Measurements from ENCODE around the gene DSG2. TPM values are rescaled to one million over a fixed set of nuclear protein-coding genes. Genes with fewer than 3 reads are reported as not detected.

The DSG2 gene
- total RNA-seq, 1 donor from 2014 or later = 34.2 TPM

DNA sequence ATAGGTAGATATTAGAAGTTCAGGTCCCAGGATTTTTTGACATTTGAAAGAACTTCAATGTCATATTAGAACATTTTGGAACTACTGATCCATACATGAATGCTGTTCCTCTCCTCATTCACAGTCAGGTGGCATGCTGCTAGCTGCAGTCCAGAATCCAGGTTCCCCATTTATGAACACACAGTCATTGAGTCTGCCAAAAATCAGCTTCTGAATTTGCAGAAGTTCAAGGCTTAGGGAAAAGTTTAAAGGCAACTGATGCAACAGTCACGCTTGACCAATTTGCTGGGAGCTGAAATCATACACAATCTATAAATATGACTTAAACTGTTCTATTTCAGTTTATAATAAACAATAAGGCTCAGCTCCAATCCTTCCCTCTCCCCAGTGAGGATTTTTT lies 76.4 kb downstream of the DSG2 start:
- DNase-seq (no peak), ATAC-seq (peak; percentile 52)
- Histone ChIP-seq H3K9me3 (no peaks in the 10 kb centered on the region), H3K27ac (no peak overlapping the region), H3K36me3 (no peaks in the 10 kb centered on the region), H3K4me1 (no peaks in the 10 kb centered on the region), H3K4me3 (no peak overlapping the region), H3K27me3 (no peaks in the 10 kb centered on the region)
- TF ChIP-seq, protein P1, sequence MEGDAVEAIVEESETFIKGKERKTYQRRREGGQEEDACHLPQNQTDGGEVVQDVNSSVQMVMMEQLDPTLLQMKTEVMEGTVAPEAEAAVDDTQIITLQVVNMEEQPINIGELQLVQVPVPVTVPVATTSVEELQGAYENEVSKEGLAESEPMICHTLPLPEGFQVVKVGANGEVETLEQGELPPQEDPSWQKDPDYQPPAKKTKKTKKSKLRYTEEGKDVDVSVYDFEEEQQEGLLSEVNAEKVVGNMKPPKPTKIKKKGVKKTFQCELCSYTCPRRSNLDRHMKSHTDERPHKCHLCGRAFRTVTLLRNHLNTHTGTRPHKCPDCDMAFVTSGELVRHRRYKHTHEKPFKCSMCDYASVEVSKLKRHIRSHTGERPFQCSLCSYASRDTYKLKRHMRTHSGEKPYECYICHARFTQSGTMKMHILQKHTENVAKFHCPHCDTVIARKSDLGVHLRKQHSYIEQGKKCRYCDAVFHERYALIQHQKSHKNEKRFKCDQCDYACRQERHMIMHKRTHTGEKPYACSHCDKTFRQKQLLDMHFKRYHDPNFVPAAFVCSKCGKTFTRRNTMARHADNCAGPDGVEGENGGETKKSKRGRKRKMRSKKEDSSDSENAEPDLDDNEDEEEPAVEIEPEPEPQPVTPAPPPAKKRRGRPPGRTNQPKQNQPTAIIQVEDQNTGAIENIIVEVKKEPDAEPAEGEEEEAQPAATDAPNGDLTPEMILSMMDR (IDR thresholded peaks at IDR 0.05) = no peak
- intact Hi-C loops (cut with DNase I) = no loop called here

DNA sequence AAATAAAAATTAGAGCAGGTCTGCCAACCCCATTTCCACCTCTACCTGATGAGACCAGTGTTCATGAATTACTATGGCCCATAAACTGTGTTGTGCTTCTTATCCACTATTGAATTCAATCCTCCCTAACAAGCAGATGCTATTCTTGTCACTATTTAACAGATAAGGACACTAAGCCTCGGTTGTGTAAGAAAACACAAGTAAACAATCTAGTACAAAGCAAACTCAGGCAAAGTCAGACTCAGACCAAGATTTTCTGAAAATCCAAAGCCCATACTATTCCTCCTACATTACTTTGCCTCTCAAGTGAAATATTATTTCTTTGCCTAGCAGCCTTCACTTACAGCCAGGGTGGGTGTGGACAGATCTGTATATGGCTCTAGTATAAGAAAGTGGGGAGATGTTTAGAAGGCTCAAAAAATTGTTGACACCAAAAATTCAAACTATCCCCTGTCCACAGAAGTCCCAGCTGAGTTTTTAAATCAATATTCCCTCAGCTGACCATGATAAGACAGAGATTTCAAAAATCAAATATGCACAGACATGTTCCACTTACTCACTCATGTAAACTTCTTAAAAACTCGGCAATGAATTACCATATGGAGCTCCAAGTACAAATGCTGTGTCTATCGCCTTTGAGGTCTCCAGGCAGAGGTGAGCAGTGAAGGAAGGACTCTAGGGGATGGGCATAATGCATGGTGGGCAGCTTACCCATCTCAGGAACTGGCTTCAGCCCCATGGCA lies 77.7 kb downstream of the DSG2 start:
- ATAC-seq = no peak
- DNase-seq = no peak
- Histone ChIP-seq H3K27me3 (no peaks in the 10 kb centered on the region), H3K36me3 (no peaks in the 10 kb centered on the region), H3K4me3 (no peak overlapping the region), H3K27ac (no peak overlapping the region), H3K9me3 (no peaks in the 10 kb centered on the region), H3K4me1 (no peaks in the 10 kb centered on the region)
- TF ChIP-seq, protein P1 (IDR thresholded peaks at IDR 0.05) = no peak
- intact Hi-C loops (cut with DNase I) = no loop called here

DNA sequence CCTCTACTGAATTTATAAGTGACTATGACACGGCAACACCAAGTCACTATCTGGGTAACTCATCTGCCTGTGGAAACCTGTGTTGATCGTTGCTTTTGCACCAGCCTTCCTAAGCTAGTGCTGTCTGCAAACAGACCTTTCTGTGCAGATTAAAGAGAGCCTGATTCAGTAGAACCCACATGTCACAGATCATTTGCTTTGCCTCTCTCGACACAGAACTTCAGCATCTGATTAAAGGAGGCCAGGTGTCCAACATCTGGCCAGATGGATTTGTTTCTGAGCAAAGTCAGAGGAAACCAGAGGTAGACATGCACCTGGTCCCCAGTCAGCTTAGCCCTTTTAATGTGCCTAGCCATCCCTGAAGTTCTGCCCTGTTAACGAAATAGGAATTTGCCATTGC lies 78.7 kb downstream of the DSG2 start:
- intact Hi-C loops (cut with DNase I) = no loop called here
- Histone ChIP-seq H3K27ac (no peak overlapping the region), H3K4me1 (no peaks in the 10 kb centered on the region), H3K9me3 (no peaks in the 10 kb centered on the region), H3K27me3 (no peaks in the 10 kb centered on the region), H3K36me3 (no peaks in the 10 kb centered on the region), H3K4me3 (no peak overlapping the region)
- ATAC-seq (no peak), DNase-seq (no peak)
- TF ChIP-seq, protein P1 (IDR thresholded peaks at IDR 0.05) = no peak

DNA sequence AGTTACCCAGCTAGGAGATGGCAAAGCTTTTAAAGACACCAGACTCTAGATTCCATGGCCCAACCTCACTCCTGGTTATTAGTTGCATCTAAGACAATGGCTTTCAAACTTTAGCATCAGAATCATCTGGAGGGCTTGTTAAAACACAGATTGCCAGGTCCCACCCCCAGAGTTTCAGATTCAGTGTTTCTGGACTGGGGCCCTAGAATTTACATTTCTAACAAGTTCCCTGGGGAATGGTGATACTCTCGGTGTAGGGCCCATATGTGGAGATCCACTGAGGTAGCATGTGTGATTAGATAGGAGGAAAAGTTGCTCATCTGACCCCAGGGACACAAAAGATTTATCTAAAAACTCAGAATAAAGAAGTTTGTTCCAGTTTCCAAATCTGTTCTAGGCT lies 79.2 kb downstream of the DSG2 start:
- ATAC-seq (no peak), DNase-seq (no peak)
- H3K27me3 ChIP-seq = no peaks in the 10 kb centered on the region
- H3K27ac ChIP-seq = no peak overlapping the region
- intact Hi-C loops (cut with DNase I) = no loop called here
- H3K4me1 ChIP-seq = no peaks in the 10 kb centered on the region
- TF ChIP-seq, protein P1 (IDR thresholded peaks at IDR 0.05) = no peak
- H3K36me3 ChIP-seq = no peaks in the 10 kb centered on the region
- H3K9me3 ChIP-seq = no peaks in the 10 kb centered on the region
- H3K4me3 ChIP-seq = no peak overlapping the region

DNA sequence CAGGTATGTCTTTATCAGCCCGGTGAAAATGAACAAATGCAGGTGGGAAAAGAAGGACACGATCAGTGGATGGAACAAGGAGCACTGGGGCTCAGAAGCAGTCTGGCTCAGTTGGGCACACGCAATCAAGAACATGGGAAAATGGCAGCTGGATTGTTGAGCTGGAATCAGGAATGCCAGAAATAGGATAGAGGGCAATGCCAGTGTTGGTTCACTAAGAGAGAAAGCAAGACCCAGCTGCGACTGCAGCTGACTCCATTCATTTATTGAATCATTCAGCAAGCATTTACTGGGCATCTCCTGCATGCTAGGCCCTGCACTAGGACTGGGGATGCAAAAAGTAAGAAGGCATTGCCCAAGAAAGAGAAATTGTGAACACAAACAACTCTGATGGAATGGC lies 80.1 kb downstream of the DSG2 start:
- DNase-seq (no peak), ATAC-seq (no peak)
- H3K4me1 ChIP-seq = no peaks in the 10 kb centered on the region
- TF ChIP-seq, protein P1 (IDR thresholded peaks at IDR 0.05) = no peak
- intact Hi-C loops (cut with DNase I) = no loop called here
- H3K9me3 ChIP-seq = no peaks in the 10 kb centered on the region
- H3K27ac ChIP-seq = no peak overlapping the region
- no peak overlapping the region for H3K4me3 ChIP-seq
- H3K36me3 ChIP-seq = no peaks in the 10 kb centered on the region
- no peaks in the 10 kb centered on the region for H3K27me3 ChIP-seq

DNA sequence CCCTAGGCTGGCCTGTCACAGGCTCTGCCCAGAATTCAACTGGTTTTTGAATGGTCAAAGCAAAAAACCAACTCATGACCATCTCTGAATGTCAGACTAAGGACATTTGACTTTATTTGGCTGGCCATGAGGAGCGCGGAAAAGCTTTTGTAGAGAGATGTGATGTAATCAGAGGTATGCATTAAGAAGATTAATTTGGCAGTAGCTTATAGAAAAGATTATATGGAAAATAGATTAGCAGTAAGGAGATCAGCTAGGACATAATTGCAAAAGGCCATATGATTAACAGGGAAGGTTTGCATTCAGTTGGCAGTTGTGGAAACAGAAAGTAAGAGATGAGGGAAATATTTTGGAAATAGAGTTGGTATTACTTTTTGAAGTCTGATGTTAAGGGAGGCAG lies 81.4 kb downstream of the DSG2 start:
- no peak overlapping the region for H3K27ac ChIP-seq

More for the DNA sequence above, 81.4 kb downstream of the DSG2 start:
- Histone ChIP-seq H3K4me1 (no peaks in the 10 kb centered on the region), H3K36me3 (no peaks in the 10 kb centered on the region), H3K27me3 (no peaks in the 10 kb centered on the region), H3K4me3 (no peak overlapping the region), H3K9me3 (no peaks in the 10 kb centered on the region)
- DNase-seq (no peak), ATAC-seq (no peak)
- TF ChIP-seq, protein P1 (IDR thresholded peaks at IDR 0.05) = no peak
- intact Hi-C loops (cut with DNase I) = no loop called here
